Naive thymus-derived CD8-positive, alpha-beta T cell (primary cell): Measurements from ENCODE around the gene DCAF6. TPM values are rescaled to one million over a fixed set of nuclear protein-coding genes. Genes with fewer than 3 reads are reported as not detected.
A peak's percentile ranks its signal among the peaks of the same experiment; 100 is the strongest.

Source experiments
- ATAC-seq, 2 donors: fragments of 150-1000 bp; cut with Tn5 transposase in 1 of 2; sonication (Bioruptor Pico), chemical (Tn5 transposase) in 1 of 2; 1 replicate in 1 of 2; 2 replicates in 1 of 2; pipeline ENCODE4 v1.10.0; 2021; ENCODE audit warnings: mild to moderate bottlenecking in 2 of 2, moderate library complexity in 2 of 2
- POLR2A ChIA-PET: fragments of 350-600 bp; sonication (Branson Sonifier 250); formaldehyde crosslinking; loops from one replicate; lab custom pipeline; 2021; ENCODE audit warnings: antibody characterized with exemption; lab: Charles Lee
- DNase-seq, 10 donors: peaks; one replicate each; pipeline versions ENCODE4 v3.0.0 to v3.0.0-alpha.2; 2020 to 2022
- H3K27ac Mint-ChIP-seq, 10 donors: one replicate each; pipeline ENCODE4 v1.8.0; 2020 to 2022; ENCODE audit warnings: mild to moderate bottlenecking in 10 of 10, mixed read lengths in 10 of 10, moderate library complexity in 4 of 10, inconsistent platforms in 1 of 10
- H3K27me3 Mint-ChIP-seq, 5 donors: one replicate each; pipeline ENCODE4 v1.8.0; 2021 to 2022; ENCODE audit warnings: mixed read lengths in 5 of 5
- H3K36me3 Mint-ChIP-seq, 3 donors: one replicate each; pipeline ENCODE4 v1.8.0; 2020 to 2022; ENCODE audit warnings: mixed read lengths in 3 of 3, mild to moderate bottlenecking in 2 of 3, inconsistent platforms in 1 of 3
- H3K4me1 Mint-ChIP-seq, 4 donors: one replicate each; pipeline ENCODE4 v1.8.0; 2021 to 2022; ENCODE audit warnings: mixed read lengths in 4 of 4
- H3K4me3 Mint-ChIP-seq, 10 donors: one replicate each; pipeline ENCODE4 v1.8.0; 2020 to 2022; ENCODE audit warnings: mild to moderate bottlenecking in 10 of 10, mixed read lengths in 10 of 10, moderate library complexity in 6 of 10, inconsistent platforms in 1 of 10
- H3K9me3 Mint-ChIP-seq, 9 donors: one replicate each; pipeline ENCODE4 v1.8.0; 2020 to 2022; ENCODE audit warnings: mixed read lengths in 9 of 9, mild to moderate bottlenecking in 3 of 9, inconsistent platforms in 1 of 9, moderate library complexity in 1 of 9
- polyA plus RNA-seq, 3 donors: library from polyadenylated mRNA; unstranded; fragments of 300-500 nt; fragmentation: Illumina TruSeq; gene quantifications; one replicate each; pipeline ENCODE4 v1.2.3, GENCODE V29; 2021
- total RNA-seq, 8 experiments: library from RNA in 2 of 8; stranded (reverse) in 2 of 8; gene quantifications; one replicate each; pipeline ENCODE4 v1.2.3 and lab custom pipeline; 2021 to 2026

The DCAF6 gene
- total and polyA plus RNA-seq, 5 experiments from 2014 or later = 5.7 to 30.1 (median 10.0) TPM

- DNase-seq (no peak), ATAC-seq (no peak)
- Mint-ChIP-seq H3K4me1 (peaks cover 0 to 5% (median 0%) of the 10 kb centered on the region in 4 donors), H3K27ac (peak overlapping the region in 2 of 10 donors; percentile 16 to 24), H3K27me3 (peaks cover 2 to 15% (median 6%) of the 10 kb centered on the region in 5 donors), H3K36me3 (no peaks in the 10 kb centered on the region), H3K4me3 (no peak overlapping the region), H3K9me3 (no peaks in the 10 kb centered on the region)
- POLR2A ChIA-PET = no interaction called here
These were observed 155.5 kb downstream of the DCAF6 start for GRCh38 chr1:168091720-168092550.

DNA sequence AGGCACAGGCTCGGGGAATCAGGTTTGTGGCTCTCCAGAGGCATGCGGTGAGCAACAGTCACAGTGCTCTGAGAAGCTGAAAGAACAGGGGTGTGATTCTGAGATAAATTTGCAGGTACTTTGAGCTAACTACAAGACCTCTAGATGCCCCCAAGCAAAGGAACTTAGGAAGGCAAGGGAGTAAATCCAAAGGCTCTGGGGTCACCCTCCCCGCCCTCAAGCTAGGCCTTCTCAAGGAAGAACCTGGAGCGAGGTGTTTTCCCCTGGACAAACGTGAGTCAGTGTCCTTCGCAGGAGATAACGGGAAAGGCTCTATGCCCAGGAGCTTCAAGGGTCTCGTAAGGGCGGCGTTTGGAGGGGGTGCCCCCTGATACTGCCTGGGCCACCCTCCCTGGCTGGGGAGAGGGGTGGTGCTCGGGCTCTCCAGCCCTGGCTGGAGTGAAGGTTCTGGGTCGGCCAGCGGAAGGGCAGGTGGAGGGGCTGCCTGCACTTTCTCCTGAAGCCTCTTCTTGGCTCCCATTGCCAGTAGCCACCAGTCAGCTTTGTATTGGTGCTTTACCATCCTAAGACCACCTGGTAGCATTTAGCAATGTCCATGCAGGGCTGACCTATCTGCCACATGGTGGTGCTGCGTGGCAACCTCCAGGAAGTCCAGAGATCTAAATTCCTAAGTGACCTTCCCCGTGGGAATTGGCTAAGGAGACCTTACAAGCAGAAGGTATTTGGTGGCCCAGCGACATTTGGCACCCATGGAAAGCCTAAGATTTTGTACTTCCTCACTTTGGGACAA, 156.3 kb downstream of the DCAF6 start:
- H3K27me3 Mint-ChIP-seq = peaks cover 2 to 15% (median 6%) of the 10 kb centered on the region in 5 donors
- no peak for ATAC-seq
- H3K4me1 Mint-ChIP-seq = peaks cover 0 to 5% (median 0%) of the 10 kb centered on the region in 4 donors
- no peak overlapping the region for H3K4me3 Mint-ChIP-seq
- POLR2A ChIA-PET = no interaction called here
- no peaks in the 10 kb centered on the region for H3K9me3 Mint-ChIP-seq
- H3K27ac Mint-ChIP-seq = no peak overlapping the region
- no peaks in the 10 kb centered on the region for H3K36me3 Mint-ChIP-seq
- no peak for DNase-seq

- H3K9me3 Mint-ChIP-seq = no peaks in the 10 kb centered on the region
- no peak overlapping the region for H3K27ac Mint-ChIP-seq
- peaks cover 0 to 5% (median 0%) of the 10 kb centered on the region in 4 donors for H3K4me1 Mint-ChIP-seq
- peaks cover 2 to 12% (median 6%) of the 10 kb centered on the region in 5 donors for H3K27me3 Mint-ChIP-seq
- DNase-seq (no peak), ATAC-seq (no peak)
- H3K36me3 Mint-ChIP-seq = no peaks in the 10 kb centered on the region
- no peak overlapping the region for H3K4me3 Mint-ChIP-seq
- POLR2A ChIA-PET = no interaction called here
These were observed 157.1 kb downstream of the DCAF6 start for GRCh38 chr1:168093616-168094015.

- POLR2A ChIA-PET = no interaction called here
- no peak for DNase-seq
- H3K27me3 Mint-ChIP-seq = peaks cover 1 to 12% (median 2%) of the 10 kb centered on the region in 5 donors
- no peak for ATAC-seq
- H3K4me3 Mint-ChIP-seq = no peak overlapping the region
- no peaks in the 10 kb centered on the region for H3K36me3 Mint-ChIP-seq
- H3K27ac Mint-ChIP-seq = no peak overlapping the region
- peaks cover 0 to 5% (median 0%) of the 10 kb centered on the region in 4 donors for H3K4me1 Mint-ChIP-seq
- no peaks in the 10 kb centered on the region for H3K9me3 Mint-ChIP-seq
These were observed 159.0 kb downstream of the DCAF6 start for GRCh38 chr1:168095476-168095875.

- H3K36me3 Mint-ChIP-seq = no peaks in the 10 kb centered on the region
- peaks cover 0 to 2% (median 0%) of the 10 kb centered on the region in 4 donors for H3K4me1 Mint-ChIP-seq
- POLR2A ChIA-PET = no interaction called here
- H3K27ac Mint-ChIP-seq = no peak overlapping the region
- ATAC-seq (no peak), DNase-seq (no peak)
- H3K9me3 Mint-ChIP-seq = no peaks in the 10 kb centered on the region
- no peak overlapping the region for H3K4me3 Mint-ChIP-seq
- H3K27me3 Mint-ChIP-seq = peaks cover 0 to 12% (median 2%) of the 10 kb centered on the region in 5 donors
These were observed 160.0 kb downstream of the DCAF6 start for GRCh38 chr1:168096296-168097165.

DNA sequence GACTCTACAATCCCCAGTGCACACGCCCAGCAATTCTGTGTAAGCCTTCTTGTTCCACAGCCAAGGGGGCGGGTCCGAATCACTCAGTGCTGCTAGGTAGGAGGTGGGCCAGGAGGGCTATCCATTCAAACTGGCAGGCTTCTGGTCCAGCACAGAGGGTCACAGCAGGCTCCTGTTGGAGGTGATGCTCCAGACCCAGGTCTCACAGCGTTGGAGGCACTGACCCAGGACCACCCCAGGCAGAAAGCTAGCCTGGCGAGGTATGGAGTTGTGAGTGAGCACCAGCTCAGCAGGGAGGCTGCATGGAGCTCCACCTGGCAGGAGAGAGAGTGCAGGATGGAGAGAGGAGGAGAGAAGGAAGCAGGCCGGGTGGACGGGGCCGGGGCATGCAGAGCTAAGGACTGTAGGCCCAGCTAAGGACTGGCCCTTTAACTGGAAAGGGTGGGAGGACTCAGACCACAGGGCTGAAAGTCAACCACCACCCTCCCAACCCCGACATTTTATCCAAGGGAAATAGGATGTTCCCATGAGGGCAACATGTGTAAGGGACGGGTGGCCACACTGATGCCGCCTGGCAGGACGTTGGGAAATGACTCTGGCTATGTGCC, 161.5 kb downstream of the DCAF6 start:
- DNase-seq = no peak
- Mint-ChIP-seq H3K4me3 (no peak overlapping the region), H3K36me3 (no peaks in the 10 kb centered on the region), H3K27ac (peak overlapping the region in 2 of 10 donors; percentile 41 to 77), H3K9me3 (no peaks in the 10 kb centered on the region), H3K27me3 (peaks cover 0 to 12% (median 2%) of the 10 kb centered on the region in 5 donors), H3K4me1 (no peaks in the 10 kb centered on the region)
- POLR2A ChIA-PET = no interaction called here
- ATAC-seq = no peak

GRCh38 chr1:168098534-168099320, 162.2 kb downstream of the DCAF6 start:
- ATAC-seq (no peak), DNase-seq (no peak)
- peaks cover 2 to 17% (median 4%) of the 10 kb centered on the region in 5 donors for H3K27me3 Mint-ChIP-seq
- no peak overlapping the region for H3K4me3 Mint-ChIP-seq
- H3K4me1 Mint-ChIP-seq = no peaks in the 10 kb centered on the region
- H3K9me3 Mint-ChIP-seq = no peaks in the 10 kb centered on the region
- no peaks in the 10 kb centered on the region for H3K36me3 Mint-ChIP-seq
- peak overlapping the region in 2 of 10 donors; percentile 31 to 34 for H3K27ac Mint-ChIP-seq
- POLR2A ChIA-PET = no interaction called here

DNA sequence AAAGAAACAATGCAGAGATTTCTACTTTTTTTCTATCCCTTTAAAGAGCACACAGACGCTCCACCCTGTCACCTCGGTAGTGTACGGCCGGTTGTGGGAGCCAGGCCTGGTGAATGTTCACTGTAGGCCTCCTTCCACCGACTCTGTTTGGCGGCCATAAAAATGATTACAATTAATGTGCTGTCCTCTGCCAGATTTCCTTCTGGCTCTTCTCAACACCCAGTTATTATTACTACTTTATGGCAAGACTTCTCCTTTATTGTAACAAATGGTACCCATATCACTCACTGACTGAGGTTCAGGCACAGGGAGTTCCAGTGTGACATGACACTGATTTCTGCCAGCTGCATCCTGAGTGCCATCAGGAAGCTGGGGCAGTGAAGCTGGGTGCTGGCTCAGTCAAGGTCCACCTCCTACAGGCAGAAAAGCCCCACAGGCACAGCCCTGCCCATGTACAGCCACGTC, 162.9 kb downstream of the DCAF6 start:
- Mint-ChIP-seq H3K9me3 (no peaks in the 10 kb centered on the region), H3K4me1 (no peaks in the 10 kb centered on the region), H3K36me3 (no peaks in the 10 kb centered on the region), H3K27ac (no peak overlapping the region), H3K27me3 (peaks cover 0 to 17% (median 6%) of the 10 kb centered on the region in 5 donors), H3K4me3 (no peak overlapping the region)
- ATAC-seq (no peak), DNase-seq (no peak)
- POLR2A ChIA-PET = no interaction called here

GRCh38 chr1:168100315-168101002, 164.0 kb downstream of the DCAF6 start:
- POLR2A ChIA-PET = no interaction called here
- H3K27ac Mint-ChIP-seq = peak overlapping the region in 1 of 10 donors; percentile 29
- no peaks in the 10 kb centered on the region for H3K4me1 Mint-ChIP-seq

DNA sequence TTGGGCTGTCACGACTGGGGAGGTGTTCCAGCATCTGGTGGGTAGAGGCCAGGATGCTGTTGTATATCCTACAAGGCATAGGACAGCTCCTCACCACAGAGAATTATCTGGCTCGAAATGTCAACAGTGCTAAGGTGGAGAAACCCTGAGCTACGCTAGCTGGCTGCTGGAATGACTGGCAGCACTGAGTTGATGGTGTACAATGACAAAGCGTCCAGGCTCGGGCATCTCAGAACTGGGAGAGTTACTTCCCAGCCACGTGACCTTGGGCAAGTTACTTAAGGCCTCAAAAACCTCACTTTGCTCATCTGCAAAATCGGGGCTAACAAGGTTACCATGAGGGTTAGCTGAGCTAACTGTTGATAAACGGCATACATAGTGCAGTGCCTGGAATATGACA, 164.9 kb downstream of the DCAF6 start:
- Mint-ChIP-seq H3K4me1 (no peaks in the 10 kb centered on the region), H3K9me3 (no peaks in the 10 kb centered on the region), H3K27me3 (peaks cover 0 to 14% (median 5%) of the 10 kb centered on the region in 5 donors), H3K4me3 (no peak overlapping the region), H3K36me3 (no peaks in the 10 kb centered on the region), H3K27ac (no peak overlapping the region)
- POLR2A ChIA-PET = no interaction called here
- DNase-seq (no peak), ATAC-seq (no peak)

More at GRCh38 chr1:168100315-168101002, 164.0 kb downstream of the DCAF6 start:
- H3K27me3 Mint-ChIP-seq = peaks cover 0 to 14% (median 5%) of the 10 kb centered on the region in 5 donors
- DNase-seq = no peak
- no peaks in the 10 kb centered on the region for H3K36me3 Mint-ChIP-seq
- no peak for ATAC-seq
- no peaks in the 10 kb centered on the region for H3K9me3 Mint-ChIP-seq
- H3K4me3 Mint-ChIP-seq = no peak overlapping the region

- no peak overlapping the region for H3K27ac Mint-ChIP-seq
- peaks cover 0 to 14% (median 5%) of the 10 kb centered on the region in 5 donors for H3K27me3 Mint-ChIP-seq
- H3K9me3 Mint-ChIP-seq = no peaks in the 10 kb centered on the region
- H3K36me3 Mint-ChIP-seq = no peaks in the 10 kb centered on the region
- DNase-seq = no peak
- H3K4me1 Mint-ChIP-seq = peaks cover 0 to 1% (median 0%) of the 10 kb centered on the region in 4 donors
- H3K4me3 Mint-ChIP-seq = no peak overlapping the region
- no peak for ATAC-seq
- POLR2A ChIA-PET = no interaction called here
These were observed 166.0 kb downstream of the DCAF6 start for GRCh38 chr1:168102487-168102886.
